GM12865 (cell line): ENCODE results near the gene DENND2A.

ENCODE experiments used
- DNase-seq: peaks from one replicate; pipeline ENCODE4 v3.0.0; 2010; ENCODE audit warnings: low read depth
- H3K4me3 ChIP-seq: 2 replicates; pipeline ENCODE4 v1.5.1; 2011; ENCODE audit warnings: mild to moderate bottlenecking, low read depth, low read length, control low read depth
- CTCF ChIP-seq: IDR thresholded peaks from 2 replicates; pipeline ENCODE4 v1.5.1; 2011; ENCODE audit warnings: low read length, control low read depth, low read depth, inconsistent platforms; ENCODE audit not compliant: insufficient read depth; ENCODE audit errors: missing control alignments

DENND2A gene

GRCh38 chr7:140497241-140497769 lies 143.3 kb downstream of the DENND2A start:
- no peak for DNase-seq
- H3K4me3 ChIP-seq: no peak overlapping the region
- no peak for TF ChIP-seq CTCF

- no peak for TF ChIP-seq CTCF
- no peak for DNase-seq
- H3K4me3 ChIP-seq: no peak overlapping the region
Observed at GRCh38 chr7:140495514-140496097, 145.0 kb downstream of the DENND2A start.

DNA sequence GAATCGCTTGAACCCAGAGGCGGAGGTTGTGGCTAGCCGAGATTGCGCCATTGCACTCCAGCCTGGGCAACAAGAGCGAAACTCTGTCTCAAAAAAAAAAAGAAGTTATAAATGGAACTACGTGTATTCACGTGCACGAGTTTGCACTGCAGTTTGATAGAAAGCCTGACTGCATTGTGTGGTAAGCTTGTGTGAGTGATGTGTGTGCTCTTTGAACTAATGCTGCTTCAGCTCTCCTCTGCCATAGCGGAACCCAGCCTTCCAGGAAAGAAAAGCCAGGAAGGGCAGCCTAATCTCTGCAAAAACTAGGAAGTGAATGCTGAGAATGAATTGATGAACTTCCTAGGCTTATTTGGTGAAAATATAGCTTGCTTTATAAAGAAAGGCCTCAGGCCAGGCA lies 145.7 kb downstream of the DENND2A start:
- no peak overlapping the region for H3K4me3 ChIP-seq
- DNase-seq: no peak
- TF ChIP-seq CTCF: no peak

DNA sequence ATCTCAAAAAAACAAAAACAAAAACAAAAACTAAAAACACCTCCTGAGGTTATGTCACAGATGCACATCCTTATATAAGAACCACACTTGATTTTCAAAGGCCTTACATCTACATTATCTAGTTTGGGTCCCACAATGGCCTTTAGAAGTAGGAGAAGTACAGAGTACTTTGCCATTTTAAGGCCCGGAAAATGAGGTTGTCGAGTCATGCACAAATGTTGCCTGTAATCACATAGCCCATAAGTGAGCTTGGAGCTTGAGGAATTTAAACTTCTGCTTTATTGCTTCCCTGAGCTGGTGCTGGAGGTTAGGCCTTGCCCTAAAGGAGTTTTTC lies 151.6 kb downstream of the DENND2A start:
- no peak for TF ChIP-seq CTCF
- DNase-seq: no peak
- H3K4me3 ChIP-seq: no peak overlapping the region

DNA sequence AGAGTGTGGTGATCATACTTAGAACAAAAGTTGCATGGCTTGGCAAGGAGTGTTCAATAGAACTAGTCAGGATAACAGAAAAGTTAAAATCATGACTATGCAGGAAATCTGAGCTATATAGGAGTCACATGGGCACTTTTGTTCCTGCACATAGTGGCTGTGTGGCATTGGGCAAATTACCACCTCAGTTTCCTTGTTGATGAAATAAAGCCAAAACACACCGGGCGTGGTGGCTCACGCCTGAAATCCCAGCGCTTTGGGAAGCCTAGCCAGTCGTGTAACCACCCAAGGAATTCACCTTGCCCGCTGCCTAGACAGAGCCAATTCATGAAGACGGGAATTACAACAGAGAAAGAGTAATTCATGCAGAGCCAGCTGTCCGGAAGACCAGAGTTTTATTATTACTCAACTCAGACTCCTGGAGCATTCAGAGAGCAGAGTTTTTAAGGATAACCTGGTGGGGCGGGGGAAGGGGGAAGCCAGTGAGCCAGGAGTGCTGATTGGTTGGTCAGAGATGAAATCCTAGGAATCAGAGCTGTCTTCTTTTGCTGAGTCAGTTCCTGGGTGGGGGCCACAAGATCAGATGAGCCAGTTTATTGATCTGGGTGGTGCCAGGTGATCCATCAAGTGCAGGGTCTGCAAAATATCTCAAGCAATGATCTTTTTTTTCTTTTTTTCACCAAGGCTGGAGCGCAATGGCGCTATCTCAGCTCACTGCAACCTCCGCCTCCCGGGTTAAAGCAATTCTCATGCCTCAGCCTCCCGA lies 154.9 kb downstream of the DENND2A start:
- H3K4me3 ChIP-seq: no peak overlapping the region
- DNase-seq: no peak
- no peak for TF ChIP-seq CTCF

GRCh38 chr7:140484951-140485499 lies 155.6 kb downstream of the DENND2A start:
- TF ChIP-seq CTCF: no peak
- no peak for DNase-seq
- no peak overlapping the region for H3K4me3 ChIP-seq

DNA sequence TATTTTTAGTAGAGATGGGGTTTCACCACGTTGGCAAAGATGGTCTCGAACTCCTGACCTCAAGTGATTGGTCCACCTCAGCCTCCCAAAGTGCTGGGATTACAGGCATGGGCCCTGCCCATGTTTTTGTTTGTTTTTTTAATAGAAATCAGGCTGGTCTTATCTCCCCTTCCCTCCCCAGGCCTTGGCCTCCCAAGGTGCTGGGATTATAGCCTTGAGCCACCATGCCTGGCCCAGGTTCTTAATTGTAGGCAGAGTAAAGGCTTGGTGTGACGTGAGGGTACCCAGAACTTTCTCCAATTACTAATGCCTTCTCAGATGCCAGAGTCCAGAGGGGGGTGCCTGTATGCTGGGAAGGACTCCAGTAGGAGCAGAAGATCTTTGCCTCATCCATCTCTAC lies 156.1 kb downstream of the DENND2A start:
- no peak for TF ChIP-seq CTCF
- no peak overlapping the region for H3K4me3 ChIP-seq
- no peak for DNase-seq
